Measurements from ENCODE around the gene MARK3.

DNA sequence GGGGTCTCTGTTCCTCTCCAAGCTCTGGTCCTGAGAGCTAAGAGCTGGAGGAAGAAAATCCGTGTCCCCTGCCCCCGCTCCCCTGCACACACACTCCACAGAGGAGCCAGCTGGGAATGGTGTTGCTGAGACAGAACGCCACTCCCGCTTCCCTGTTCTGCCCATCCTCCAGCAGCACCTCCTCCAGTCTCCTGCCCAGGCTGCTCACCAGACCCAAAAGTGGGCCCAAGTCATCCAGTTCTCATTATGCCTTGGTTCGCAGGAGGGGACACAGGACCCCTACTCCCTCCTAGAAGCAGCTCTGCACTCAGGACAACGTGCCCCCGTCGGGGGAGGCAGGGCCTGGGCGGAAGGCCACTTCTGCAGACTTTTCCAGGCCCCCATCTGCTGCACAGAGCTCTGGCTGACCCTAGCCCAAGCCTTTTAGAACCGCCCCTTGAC lies 143.0 kb downstream of the MARK3 start:
- TF ChIP-seq CTCF (IDR thresholded peaks at IDR 0.05 in 2 of 3, conservative IDR thresholded peaks at IDR 0.05 in 1 of 3; ENCODE audit: borderline replicate concordance in 1 of 3, insufficient read depth in 1 of 3, low read depth in 2 of 3, low read length in 2 of 3) (no peak), ZFX (IDR thresholded peaks at IDR 0.05) (no peak), EZH2phosphoT487 (IDR thresholded peaks at IDR 0.05; ENCODE audit: borderline replicate concordance) (no peak), EZH2 (IDR thresholded peaks at IDR 0.05) (no peak), YY1 (IDR thresholded peaks at IDR 0.05; ENCODE audit: extremely low read depth, insufficient replicate concordance, low read depth, low read length) (no peak)
